Lower leg skin (tissue), 4 donors: ENCODE data around the gene CDH26. TPM values are rescaled to one million over a fixed set of nuclear protein-coding genes. Genes with fewer than 3 reads are reported as not detected.

Source experiments
- DNase-seq, 2 donors: peaks; one replicate each; pipeline ENCODE4 v3.0.0-alpha.2; 2019; ENCODE audit warnings: low spot score in 2 of 2
- H3K4me3 ChIP-seq: fragments of 200-600 bp; sonication (generic); 2 replicates; pipeline ENCODE4 v1.5.1; 2017; ENCODE audit warnings: mild to moderate bottlenecking, low read depth; ENCODE audit not compliant: poor library complexity, severe bottlenecking
- CTCF ChIP-seq, 3 donors: fragments of 450-650 bp; IDR thresholded peaks; one replicate each; pipeline ENCODE4 v1.5.1; 2016; ENCODE audit warnings: antibody characterized with exemption in 3 of 3, mild to moderate bottlenecking in 3 of 3, moderate library complexity in 2 of 3
- POLR2A ChIP-seq, 2 donors: fragments of 450-650 bp; IDR thresholded peaks; one replicate each; pipeline ENCODE4 v1.6.1; 2016 to 2017; ENCODE audit warnings: antibody characterized with exemption in 2 of 2, mild to moderate bottlenecking in 1 of 2, moderate library complexity in 1 of 2
- WGBS, 2 donors: methylation state at CpG; one replicate each; pipeline ENCODE4 v1.1.5; 2018; 5-methylcytosine and 5-hydroxymethylcytosine counted together
- intact Hi-C: fragments of 100-400 bp; cut with DNase I; formaldehyde crosslinking; loops from one replicate; pipeline ENCODE4 v1.15.0; 2023; ENCODE audit warnings: low total_unique reads
- total RNA-seq, 4 donors: library from RNA; depleted of rRNA; stranded (reverse); fragments of >200 nt; gene quantifications; one replicate each; pipeline ENCODE4 v1.1.0, GENCODE V29; 2016

CDH26 gene
- total RNA-seq, 4 donors from 2014 or later: 1.1 to 10.6 (median 1.8) TPM

DNA sequence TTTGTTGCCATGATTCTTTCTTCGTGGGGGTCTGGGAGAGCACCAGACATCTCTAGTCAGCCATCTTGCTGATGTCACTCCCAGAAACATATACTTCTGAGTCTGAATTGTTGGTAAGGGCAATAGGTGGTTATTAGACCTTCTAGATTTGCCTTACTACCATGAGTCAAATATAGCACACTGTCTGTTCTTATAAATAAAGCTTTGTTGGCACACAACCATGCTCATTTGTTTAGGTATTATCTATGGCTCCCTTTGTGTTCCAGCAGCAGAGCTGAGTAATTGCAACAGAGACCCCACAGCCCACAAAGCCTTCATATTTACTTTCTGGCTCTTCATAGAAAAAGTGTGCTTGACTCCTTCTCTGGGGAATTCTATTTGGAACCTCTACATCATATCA, 62.9 kb downstream of the CDH26 start:
- intact Hi-C loops: no loop called here
- H3K4me3 ChIP-seq: no peak overlapping the region
- TF ChIP-seq CTCF (IDR thresholded peaks at IDR 0.05) (no peak), POLR2A (IDR thresholded peaks at IDR 0.05) (no peak)
- WGBS, 2 donors: 73 to 74% methylated on average over 1 of the region's 1 CpG
- DNase-seq: no peak

- no peak for TF ChIP-seq CTCF (IDR thresholded peaks at IDR 0.05)
- no peak for TF ChIP-seq POLR2A (IDR thresholded peaks at IDR 0.05)
- H3K4me3 ChIP-seq: no peak overlapping the region
- DNase-seq: no peak
- WGBS, 2 donors: 71 to 88% methylated on average over 1 of the region's 1 CpG
- intact Hi-C loops: no loop called here
Measured at GRCh38 chr20:60022849-60023248, 64.6 kb downstream of the CDH26 start.

- no peak overlapping the region for H3K4me3 ChIP-seq
- TF ChIP-seq POLR2A (IDR thresholded peaks at IDR 0.05) (no peak), CTCF (IDR thresholded peaks at IDR 0.05) (no peak)
- intact Hi-C loops: no loop called here
- no peak for DNase-seq
- 68 to 73% methylated on average over 3 of the region's 3 CpGs for WGBS, 2 donors
Measured at GRCh38 chr20:60024245-60024644, 66.0 kb downstream of the CDH26 start.

GRCh38 chr20:60024801-60025200, 66.6 kb downstream of the CDH26 start:
- WGBS, 2 donors: 63% methylated on average over 5 of the region's 5 CpGs
- no peak overlapping the region for H3K4me3 ChIP-seq
- TF ChIP-seq CTCF (IDR thresholded peaks at IDR 0.05): no peak
- no peak for TF ChIP-seq POLR2A (IDR thresholded peaks at IDR 0.05)
- intact Hi-C loops: no loop called here
- no peak for DNase-seq

DNA sequence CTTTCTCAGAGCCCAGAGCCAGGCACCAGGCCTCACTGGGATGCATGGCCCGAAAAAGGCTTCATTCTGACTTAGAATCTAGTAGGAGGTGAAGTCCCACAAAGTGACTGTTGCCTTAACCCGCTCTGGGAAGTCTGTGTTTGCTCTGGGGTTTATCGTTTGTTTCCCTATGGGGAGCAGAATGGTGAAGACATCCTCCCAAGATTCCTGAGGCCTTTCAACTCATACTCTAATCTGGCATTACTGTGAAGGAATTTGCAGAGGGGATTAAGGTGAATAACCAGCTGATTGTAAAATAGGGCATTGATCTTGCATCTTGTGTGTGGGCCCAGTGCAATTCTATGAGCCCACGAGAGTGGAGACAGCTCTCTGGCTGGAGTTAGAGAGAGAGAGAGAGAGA, 67.8 kb downstream of the CDH26 start:
- WGBS, 2 donors: 81 to 88% methylated on average over 4 of the region's 4 CpGs
- no peak overlapping the region for H3K4me3 ChIP-seq
- DNase-seq: no peak
- no peak for TF ChIP-seq POLR2A (IDR thresholded peaks at IDR 0.05)
- no peak for TF ChIP-seq CTCF (IDR thresholded peaks at IDR 0.05)
- intact Hi-C loops: no loop called here

- no peak overlapping the region for H3K4me3 ChIP-seq
- WGBS, 2 donors: 90 to 96% methylated on average over 1 of the region's 1 CpG
- intact Hi-C loops: no loop called here
- TF ChIP-seq CTCF (IDR thresholded peaks at IDR 0.05) (no peak), POLR2A (IDR thresholded peaks at IDR 0.05) (no peak)
- no peak for DNase-seq
Measured at GRCh38 chr20:60030471-60030870, 72.2 kb downstream of the CDH26 start.
